Measurements from ENCODE around the gene SMKR1. TPM values are rescaled to one million over a fixed set of nuclear protein-coding genes. Genes with fewer than 3 reads are reported as not detected.
"Not testable (repeated sequence)": the region's sequence is repeated elsewhere in the genome, so short reads cannot be mapped to it uniquely, and the experiment has no call there.

Gene SMKR1
- total RNA-seq, result not detected
- long read RNA-seq, result 0 reads

DNA sequence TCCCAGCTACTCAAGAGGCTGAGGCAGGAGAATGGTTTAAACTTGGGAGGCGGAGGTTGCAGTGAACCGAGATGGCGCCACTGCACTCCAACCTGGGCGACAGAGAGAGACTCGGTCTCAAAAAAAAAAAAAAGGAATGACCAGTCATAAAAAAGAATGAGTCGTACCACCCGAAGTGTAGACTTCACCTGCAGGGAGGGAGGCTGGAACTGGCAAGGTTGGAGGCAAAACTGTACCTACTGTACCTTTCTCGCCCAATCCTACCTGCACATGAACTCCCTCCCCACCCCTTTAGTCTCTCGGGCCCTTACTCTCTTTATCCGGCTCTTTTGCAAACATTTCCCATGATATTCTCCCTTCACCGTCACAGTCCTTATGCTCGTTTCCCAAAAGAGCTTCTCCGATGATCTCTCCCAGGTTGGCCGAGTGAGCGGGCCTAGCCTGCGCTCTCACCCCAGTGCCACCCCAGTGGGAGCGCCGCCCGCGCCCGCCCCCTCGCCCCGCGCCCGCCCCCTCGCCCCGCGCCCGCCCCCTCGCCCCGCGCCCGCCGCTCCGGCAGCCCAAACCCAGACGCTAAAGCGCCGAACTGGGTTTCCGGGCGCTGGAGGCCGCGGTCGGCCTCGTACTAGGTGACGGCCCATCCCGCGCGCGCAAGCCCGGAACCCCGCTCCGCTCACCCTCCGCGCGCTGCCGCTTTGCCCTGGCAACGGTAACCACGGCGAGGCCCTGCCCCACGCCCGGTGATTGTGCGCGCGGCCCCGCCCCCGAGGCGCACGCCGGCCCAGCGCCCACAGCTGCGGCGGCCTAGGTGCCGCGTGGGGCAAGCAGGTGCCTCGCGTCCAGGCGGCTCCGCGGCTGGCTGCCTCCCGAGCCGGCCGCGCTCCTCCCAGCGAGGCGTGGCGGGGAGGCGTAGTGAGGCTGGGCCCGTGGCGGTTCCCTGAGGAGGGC, at the start of gene SMKR1:
Gene SMKR1 (plus strand): TSS at position 772 of the 948 bp plus-strand sequence. CDS start 294 bp downstream, outside the sequence.
- DNase-seq (peak; percentile 79), ATAC-seq (peak; percentile 97 to 98)
- intact Hi-C loops (cut with DNase I), result loop anchor here in 1 of 2 donors (10.0 kb wide), 1 partner anchor 113 kb away; the partner anchor contains the start of gene NRF1

DNA sequence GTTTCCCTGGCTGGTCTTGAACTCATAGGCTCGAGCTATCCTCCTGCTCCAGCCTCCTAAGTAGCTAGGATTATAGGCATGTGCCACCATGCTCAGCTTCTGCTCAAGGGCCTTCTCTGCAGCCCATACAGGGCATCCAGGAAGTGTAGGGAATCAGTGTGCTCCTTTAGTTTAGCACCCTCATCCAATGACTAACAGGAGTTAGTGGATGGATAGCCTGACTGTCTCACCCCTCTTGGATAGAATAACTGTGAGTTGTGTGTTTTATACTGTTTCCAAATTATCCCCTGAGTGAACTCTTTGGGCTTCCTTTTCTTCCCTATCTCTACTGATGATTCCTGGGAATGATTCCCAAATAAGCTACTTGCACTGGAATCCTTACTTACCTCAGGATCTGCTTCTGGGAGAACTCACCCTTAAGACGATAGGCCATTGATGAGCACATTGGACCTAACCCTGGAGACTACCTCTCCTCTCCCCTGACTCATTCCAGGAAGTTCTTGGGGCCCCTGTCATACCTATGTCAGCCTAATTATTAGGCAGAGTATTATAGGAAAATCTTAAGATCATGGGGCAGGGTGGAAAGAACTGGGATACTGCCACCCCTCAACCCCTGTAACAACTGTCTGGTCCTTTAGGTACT, 49.6 kb upstream of the SMKR1 start:
- intact Hi-C loops (cut with DNase I), result no loop called here
- ATAC-seq, result no peak
- no peak for DNase-seq

DNA sequence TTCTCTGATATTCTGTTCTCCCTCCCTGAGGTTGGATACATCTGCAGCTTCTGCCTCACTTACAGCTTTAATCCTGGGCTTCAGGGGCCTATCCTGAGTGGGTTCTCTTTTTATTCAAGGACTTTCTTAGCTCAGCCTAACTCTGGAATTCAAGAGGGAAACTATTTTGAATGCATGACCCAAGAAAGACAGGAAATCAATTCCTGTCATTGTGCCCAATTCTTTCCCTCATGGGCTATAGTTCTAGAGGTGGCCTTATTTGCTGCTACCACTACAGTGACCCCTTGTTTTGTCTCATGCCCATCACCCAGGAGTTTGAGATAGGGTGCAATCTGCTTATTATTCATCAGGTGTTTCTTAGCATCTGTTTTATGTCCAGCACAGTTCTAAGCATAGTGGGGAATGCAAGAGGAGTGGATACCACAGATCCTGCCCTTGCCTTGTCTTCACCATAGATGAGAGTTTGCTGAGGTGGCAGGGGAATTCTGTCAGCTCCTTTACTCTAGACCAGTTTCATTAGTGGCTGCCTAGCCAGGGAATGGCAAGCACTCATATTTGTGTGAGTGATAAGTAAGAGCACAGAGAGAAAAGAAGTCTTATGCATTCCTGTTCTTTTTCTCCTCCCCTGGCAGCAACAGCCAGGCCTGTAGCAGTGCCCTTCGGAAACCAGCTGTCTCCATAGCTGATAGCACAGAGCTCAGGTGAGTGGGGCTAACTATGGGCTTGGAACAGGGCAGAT, 48.7 kb upstream of the SMKR1 start:
- ATAC-seq (peak; percentile 67 to 84), DNase-seq (no peak)
- intact Hi-C loops (cut with DNase I), result no loop called here

DNA sequence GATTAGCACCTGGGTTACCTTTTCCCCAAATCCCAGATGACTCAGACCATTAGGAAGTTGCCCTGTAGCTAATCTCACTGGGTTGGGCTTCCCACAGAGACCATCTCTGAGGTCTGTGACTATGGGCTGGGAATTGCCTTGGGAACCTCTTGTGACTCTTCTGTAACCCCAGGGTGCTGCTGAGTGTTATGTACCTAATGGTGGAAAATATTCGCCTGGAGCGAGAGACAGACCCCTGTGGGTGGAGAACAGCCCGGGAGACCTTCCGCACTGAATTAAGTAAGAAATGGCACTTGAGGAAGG, 48.1 kb upstream of the SMKR1 start:
- ATAC-seq, result peak in 1 of 2 donors; percentile 14
- intact Hi-C loops (cut with DNase I), result no loop called here
- no peak for DNase-seq

DNA sequence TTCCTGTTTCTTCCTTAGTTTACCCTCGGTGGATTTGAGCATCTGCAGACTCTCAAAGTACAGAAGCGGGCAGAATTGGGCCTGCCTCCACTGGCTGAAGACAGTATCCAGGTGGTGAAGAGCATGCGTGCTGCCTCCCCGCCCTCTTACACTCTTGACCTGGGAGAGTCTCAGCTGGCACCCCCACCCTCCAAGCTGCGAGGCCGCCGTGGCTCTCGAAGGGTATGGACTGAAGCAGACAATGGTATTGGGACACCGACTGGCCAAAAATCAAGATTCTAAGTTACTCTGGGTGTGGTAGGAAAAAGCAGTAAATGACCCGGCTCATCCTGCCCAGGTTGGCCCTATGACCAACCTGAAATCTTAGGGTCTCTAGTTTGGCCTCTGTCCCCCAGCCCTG, 45.9 kb upstream of the SMKR1 start:
- no peak for ATAC-seq
- intact Hi-C loops (cut with DNase I), result no loop called here
- DNase-seq, result no peak

DNA sequence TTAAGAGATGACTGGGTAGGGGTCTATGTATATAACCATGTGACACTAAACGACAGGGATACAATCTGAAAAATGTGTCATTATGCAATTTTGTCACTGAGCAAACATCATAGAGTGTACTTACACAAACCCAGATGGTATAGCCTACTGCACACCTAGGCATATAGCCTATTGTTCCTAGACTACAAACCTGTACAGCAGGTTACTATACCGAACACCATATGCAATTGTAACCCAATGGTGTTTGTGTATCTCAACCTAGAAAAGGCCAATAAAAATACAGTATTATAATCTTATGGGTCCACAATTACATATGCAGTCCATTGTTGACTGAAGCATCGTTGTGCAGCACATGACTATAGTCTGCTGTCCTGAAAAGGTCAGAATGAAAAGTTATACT, 45.2 kb upstream of the SMKR1 start:
- intact Hi-C loops (cut with DNase I), result no loop called here
- no peak for DNase-seq
- no peak for ATAC-seq

DNA sequence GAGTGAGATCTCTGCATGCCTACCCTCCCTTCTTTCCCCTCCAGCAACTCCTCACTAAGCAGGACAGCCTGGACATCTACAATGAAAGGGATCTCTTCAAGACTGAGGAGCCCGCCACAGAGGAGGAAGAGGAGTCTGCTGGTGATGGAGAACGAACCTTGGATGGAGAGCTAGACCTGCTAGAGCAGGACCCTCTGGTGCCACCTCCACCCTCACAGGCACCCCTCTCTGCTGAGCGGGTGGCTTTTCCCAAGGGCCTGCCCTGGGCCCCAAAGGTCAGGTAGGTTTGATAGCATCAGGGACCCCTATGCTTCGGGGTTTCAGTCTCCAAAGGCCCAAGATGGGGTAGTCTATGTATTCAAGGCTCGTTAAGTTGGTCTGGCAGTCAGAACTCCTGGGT, 44.2 kb upstream of the SMKR1 start:
- no peak for DNase-seq
- no peak for ATAC-seq

DNA sequence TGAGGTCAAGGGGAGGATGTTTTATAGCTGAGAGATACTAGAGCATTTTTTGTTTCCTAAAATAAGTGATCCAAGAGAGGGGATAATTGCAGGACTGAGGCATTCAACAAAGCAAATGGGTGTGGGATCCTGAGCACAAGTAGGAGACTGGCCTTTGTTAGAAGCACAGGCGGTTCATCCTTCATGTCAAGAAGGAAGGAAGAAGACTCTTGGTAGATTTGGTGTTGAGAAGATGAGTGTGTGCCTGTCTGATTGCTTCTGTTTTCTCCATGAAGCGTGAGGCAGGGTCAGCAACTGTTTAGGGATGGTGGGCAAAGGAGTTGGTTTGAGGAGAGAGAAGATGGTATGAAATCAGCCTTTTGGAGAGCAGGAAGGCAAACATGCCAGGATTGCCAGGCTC, 40.5 kb upstream of the SMKR1 start:
- intact Hi-C loops (cut with DNase I), result no loop called here

More for the DNA sequence above, 44.2 kb upstream of the SMKR1 start:
- intact Hi-C loops (cut with DNase I), result no loop called here

DNA sequence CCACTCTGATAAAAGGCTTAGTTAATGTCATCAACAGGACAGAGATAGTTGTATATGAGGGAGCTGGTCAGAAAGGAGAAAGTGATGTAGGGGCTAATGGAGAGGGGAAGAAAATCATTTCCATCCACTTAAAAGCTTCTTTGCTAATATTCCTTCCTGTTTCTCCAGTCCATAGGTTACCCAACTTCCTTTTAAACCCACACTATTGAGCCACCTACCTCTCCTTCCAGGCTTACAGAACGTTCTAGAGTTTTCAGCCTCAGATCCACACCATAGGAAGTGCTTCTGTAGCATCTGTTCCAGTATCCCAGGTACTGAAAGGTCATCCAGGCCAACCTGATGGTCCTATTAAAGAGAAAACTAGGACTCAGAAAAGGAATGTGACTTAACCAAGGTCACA, 39.9 kb upstream of the SMKR1 start:
- DNase-seq, result no peak
- ATAC-seq, result no peak
- intact Hi-C loops (cut with DNase I), result no loop called here

More for the DNA sequence above, 40.5 kb upstream of the SMKR1 start:
- ATAC-seq (no peak), DNase-seq (no peak)

DNA sequence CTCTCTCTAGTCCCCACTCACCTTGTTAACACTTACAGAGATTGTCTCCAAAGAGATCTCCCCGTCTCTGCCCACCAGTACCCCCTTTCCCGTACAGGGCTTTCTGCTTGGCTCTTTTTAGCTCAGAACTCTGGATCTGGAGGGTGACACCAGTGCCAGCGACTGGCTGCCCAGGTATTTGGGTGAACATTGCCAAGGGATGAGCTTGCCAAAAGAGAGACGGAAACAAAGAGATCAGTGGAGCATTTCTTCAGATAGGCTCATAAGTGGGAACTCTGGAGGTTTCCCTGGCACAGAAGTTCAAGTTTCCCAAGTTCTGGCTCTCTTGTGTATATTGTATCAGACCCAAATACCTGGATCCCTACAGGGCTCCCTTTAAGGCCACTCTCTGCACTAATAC, 38.1 kb upstream of the SMKR1 start:
- intact Hi-C loops (cut with DNase I), result no loop called here
- no peak for ATAC-seq
- no peak for DNase-seq

DNA sequence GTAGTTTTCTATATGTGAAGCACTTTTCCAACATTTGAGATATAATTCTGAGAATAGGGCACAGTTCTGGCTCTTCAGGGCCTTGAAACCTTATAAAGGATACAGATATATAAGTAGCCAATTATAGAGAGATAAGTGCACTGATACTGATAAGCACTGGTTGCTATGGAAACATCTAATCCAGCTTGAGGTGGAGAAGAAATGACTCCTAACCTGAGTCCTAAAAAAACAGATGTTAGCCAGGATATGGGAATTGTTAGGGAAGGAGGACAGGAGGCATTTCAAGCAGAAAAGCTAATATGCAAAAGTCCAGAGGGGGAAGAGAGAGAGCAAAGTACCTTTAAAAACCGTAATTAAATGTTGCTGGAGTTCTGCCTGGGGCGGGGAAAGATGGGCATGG, 37.3 kb upstream of the SMKR1 start:
- DNase-seq (no peak), ATAC-seq (no peak)
- intact Hi-C loops (cut with DNase I), result no loop called here

DNA sequence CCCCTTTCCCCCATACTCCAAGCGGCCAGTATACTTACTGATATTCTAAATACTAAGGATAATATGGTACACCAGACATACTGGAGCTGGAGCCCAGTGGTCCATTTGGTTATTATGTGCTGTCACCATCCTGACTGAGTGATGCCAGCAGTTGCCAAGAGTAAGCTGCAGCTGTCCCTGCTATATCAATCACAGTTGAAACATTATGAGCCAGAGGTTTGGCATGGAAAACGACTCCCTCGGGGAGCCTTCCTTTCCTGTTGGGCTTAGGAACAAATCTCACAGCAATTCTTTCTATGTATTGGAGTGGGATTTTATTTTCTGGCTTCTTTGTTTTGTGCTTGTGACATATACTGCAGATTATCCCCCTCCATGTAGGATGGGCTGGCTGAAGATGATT, 35.5 kb upstream of the SMKR1 start:
- intact Hi-C loops (cut with DNase I), result no loop called here
- no peak for DNase-seq
- peak in 1 of 2 donors; percentile 42 for ATAC-seq

DNA sequence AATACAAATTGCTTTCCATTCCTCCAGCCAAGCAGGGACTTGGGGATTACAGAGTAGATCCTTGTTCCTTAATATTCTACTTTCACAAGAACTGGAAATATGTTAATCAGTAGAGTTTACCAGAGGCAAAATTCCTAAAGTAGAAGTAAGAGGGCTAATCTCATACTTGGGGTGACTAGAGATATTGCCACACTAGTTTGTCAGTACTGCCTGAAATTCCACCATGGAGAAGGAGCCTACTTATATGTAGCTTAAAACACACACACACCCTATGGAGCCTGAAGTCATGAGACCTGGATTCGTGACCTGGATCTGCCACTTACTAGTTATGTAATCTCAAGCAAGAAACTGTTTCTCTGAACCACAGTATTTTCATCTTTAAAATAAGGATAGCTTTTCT, 34.2 kb upstream of the SMKR1 start:
- ATAC-seq (no peak), DNase-seq (no peak)
- intact Hi-C loops (cut with DNase I), result no loop called here

DNA sequence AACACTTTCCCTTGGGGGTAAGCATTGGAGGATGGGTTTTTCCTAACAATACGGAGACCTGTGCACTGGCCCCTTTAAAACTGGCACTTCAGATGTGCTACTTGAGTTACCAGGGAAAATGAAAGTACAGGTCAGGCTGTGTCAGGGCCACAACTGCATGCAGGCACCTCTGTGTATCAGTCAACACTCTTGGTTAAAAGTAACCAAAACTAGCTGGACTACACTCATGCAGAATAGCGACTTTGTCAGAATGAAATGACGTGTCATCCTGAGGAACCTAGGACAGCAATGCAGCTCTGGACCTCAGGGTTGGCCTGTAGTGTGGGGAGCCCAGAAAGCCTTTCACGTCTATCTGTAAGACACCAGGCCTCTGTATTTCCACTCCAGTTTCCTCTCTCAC, 33.8 kb upstream of the SMKR1 start:
- ATAC-seq, result no peak
- intact Hi-C loops (cut with DNase I), result no loop called here

DNA sequence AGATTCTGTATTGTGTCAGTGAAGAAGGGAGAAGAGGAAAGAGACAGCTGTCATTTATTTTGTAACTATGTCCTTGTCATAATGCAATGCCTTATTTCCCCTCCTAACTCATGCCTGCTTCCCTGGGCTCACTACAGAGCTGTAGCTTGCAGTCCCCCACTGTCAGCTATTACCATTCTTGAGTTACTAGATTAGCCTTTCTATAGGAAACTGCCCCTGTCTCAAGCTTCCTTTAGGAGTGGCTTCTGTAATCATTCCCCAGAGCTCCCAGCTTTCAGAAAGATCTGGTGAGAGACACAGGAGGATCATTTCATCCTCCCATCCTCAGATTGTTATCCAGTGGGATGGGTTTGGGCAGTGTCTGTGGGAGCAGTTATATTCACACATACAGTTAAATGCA, 32.4 kb upstream of the SMKR1 start:
- DNase-seq (no peak), ATAC-seq (no peak)
- intact Hi-C loops (cut with DNase I), result loop anchor here (5.0 kb wide), 2 partner anchors 103 to 253 kb away; no protein-coding TSS in a partner anchor

More for the DNA sequence above, 33.8 kb upstream of the SMKR1 start:
- no peak for DNase-seq

DNA sequence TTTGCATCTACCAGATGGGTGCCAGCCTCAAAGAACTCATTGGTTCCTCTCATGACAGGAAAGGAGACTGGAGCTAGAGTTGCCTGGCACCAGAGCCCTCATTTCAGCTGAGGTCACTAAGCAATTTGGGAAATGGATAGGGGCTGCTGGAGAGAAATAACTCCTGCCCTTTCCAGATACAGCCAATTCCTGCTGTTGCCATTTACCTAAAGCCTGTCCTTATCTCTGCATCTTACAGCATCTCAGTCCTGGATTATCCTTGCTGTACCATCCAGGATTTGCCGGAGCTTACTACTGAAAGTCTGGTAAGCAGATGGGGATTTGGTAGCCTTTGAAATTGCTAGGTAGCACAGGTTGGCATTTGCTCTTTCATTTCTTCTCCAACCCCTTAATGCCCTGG, 31.9 kb upstream of the SMKR1 start:
- intact Hi-C loops (cut with DNase I), result loop anchor here (5.0 kb wide), 2 partner anchors 103 to 253 kb away; no protein-coding TSS in a partner anchor
- ATAC-seq, result no peak
- DNase-seq, result no peak

DNA sequence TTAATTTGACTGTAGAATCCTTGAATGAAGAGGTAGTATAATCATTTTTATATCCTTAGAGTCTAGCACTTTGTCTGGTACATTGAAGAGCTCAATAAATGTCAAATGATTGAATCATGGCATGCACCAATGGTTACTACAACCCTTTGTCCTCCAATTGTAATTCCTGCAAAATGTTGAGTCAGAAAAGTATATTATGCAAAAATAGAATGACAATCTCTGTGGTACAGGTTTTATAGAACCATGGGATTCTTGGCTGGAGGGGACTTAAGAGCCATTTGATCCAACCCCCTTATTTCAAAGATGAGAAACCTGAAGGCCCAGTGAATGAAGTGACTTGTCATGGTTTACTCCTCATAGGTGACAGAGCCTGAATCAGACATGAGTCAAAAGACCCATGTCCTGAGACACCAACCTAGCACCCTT, 30.9 kb upstream of the SMKR1 start:
- no peak for ATAC-seq
- intact Hi-C loops (cut with DNase I), result loop anchor here (1.0 to 5.0 kb wide), 3 partner anchors 104 to 254 kb away; no protein-coding TSS in a partner anchor
- no peak for DNase-seq

DNA sequence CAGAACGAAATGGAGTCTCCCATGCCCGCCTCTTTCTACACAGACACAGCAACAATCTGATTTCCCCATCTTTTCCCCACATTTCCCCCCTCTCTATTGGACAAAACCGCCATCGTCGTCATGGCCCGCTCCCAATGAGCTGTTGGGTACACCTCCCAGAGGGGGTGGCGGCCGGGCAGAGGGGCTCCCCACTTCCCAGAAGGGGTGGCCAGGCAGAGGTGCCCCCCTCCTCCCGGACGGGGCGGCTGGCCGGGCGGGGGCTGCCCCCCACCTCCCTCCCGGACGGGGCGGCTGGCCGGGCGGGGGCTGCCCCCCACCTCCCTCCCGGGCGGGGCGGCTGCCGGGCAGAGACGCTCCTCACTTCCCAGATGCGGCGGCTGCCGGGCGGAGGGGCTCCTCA, 26.4 kb upstream of the SMKR1 start:
- DNase-seq; ATAC-seq; intact Hi-C loops (cut with DNase I): not testable (repeated sequence)

DNA sequence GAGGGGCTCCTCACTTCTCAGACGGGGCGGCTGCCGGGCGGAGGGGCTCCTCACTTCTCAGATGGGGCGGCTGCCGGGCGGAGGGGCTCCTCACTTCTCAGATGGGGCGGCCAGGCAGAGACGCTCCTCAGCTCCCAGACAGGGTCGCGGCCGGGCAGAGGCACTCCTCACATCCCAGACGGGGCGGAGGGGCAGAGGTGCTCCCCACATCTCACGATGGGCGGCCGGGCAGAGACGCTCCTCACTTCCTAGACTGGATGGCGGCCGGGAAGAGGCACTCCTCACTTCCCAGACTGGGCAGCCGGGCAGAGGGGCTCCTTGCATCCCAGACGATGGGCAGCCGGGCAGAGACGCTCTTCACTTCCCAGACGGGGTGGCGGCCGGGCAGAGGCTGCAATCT, 25.9 kb upstream of the SMKR1 start:
- ATAC-seq; DNase-seq; intact Hi-C loops (cut with DNase I): not testable (repeated sequence)

DNA sequence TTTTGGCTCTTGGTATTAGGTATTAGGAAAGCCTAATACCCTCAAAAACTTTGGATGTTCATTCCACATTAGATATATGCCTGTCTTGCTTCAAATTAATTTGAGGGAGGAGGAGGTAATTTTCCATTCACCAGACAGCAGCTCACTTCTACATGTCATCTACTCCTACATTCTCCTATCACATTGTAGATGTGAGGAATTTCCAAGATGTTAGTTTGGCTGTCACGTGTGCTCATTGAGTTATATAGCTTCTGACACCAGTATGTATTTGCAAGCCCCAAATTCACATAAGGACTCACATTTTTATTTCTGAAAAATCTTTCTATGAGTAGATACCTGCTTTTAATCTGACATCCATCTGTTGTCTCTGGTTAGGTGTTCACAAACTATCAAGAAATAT, 22.5 kb upstream of the SMKR1 start:
- ATAC-seq (no peak), DNase-seq (no peak)
- intact Hi-C loops (cut with DNase I), result no loop called here

Data from left cardiac atrium (tissue), 4 donors.